Activated CD4-positive, CD25-positive, alpha-beta regulatory T cell treated with anti-CD3 and anti-CD28 coated beads, Interleukin-2, amount 50 U/mL, for 24 hours (primary cell): ENCODE data around the gene SMARCAD1.
A peak's percentile ranks its signal among the peaks of the same experiment; 100 is the strongest.

Experiments
- ATAC-seq, 2 donors: fragments of 150-1000 bp; cut with Tn5 transposase; one replicate each; pipeline ENCODE4 v1.10.0; 2021; ENCODE audit warnings: mild to moderate bottlenecking in 1 of 2, moderate library complexity in 1 of 2

The SMARCAD1 gene

DNA sequence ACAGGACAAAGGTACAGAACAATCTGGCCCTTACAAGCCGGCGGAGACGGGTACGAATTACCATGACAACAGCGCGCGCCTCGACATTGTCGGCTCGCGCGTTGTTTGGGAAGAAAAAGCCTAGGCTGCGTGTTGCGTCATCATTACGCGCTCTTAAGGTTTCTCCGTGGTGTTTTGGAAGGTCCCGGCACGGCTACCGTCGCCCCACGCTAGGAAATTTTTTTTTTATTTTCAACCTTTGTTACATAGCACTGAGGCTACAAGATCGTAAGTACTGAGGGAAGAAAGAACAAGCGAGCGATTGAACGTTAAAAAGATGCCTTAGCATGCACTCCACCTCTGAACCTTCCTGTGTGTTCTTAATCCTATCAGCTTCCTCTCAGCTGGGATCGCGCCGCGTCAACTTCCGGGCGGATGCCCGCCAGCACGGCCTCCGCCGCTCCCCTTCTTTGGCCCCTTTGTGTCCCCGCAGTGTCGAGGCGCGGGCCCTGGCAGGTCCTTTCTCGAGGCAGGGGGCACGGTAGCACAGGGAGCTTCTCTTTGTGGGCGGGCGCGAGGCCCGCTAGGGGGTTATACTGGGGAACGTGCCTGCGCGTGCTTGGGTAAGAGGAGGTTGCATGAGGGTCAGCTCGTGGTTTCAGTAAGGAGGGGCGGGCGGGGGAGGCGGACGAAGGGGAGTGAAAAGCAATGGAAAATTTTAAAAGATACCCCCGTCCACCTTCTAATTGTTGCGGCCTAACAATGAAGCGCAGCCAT lies at the start of gene SMARCAD1:
Gene SMARCAD1, plus strand, starts transcription at position 397 of the 756 bp plus-strand sequence. CDS start 530 bp downstream, outside the sequence.
- ATAC-seq = peak; percentile 92 to 94

- ATAC-seq = no peak
Measured at GRCh38 chr4:94158883-94159282, 48.8 kb upstream of the SMARCAD1 start.

- no peak for ATAC-seq
Measured at GRCh38 chr4:94159790-94160189, 47.9 kb upstream of the SMARCAD1 start.

DNA sequence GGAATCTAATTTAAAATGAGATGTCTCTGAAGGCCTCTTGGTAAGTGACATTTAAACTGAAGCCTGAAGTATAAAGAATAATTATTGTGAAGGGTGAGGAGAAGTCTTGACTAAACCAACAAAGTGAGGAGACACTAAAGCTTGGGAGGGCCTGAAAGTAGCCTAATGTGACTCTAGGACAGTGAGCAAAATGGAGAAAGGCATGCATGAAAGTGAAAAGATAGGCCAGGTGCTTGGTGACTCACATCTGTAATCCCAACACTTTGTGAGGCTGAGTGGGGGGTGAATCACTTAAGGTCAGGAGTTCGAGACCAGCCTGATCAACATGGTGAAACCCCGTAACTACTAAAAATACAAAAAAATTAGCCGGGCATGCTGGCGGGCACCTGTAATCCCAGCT lies 46.9 kb upstream of the SMARCAD1 start:
- peak in 1 of 2 donors; percentile 63 for ATAC-seq

- ATAC-seq = no peak
Measured at GRCh38 chr4:94165256-94165655, 42.4 kb upstream of the SMARCAD1 start.

DNA sequence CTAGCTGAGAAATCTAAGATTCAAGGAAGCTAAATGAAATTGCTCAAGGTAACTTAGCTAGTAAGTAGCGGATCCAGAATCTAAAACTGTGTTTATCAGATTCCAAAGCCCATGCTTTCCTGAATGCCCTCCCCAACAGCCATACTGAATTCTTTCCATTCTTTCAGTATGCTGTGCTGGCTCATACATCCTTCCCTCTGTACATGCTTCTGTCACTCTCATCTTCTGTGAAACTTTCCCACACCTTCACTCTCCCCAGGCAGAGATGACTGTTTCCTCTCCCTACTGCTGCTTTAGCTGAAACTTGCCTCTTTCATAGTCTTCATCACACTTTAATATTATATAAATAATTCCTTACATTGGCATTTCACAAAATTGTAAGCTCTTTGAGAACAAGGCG lies 39.3 kb upstream of the SMARCAD1 start:
- ATAC-seq = no peak

- ATAC-seq = no peak
Measured at GRCh38 chr4:94169803-94170372, 37.8 kb upstream of the SMARCAD1 start.

DNA sequence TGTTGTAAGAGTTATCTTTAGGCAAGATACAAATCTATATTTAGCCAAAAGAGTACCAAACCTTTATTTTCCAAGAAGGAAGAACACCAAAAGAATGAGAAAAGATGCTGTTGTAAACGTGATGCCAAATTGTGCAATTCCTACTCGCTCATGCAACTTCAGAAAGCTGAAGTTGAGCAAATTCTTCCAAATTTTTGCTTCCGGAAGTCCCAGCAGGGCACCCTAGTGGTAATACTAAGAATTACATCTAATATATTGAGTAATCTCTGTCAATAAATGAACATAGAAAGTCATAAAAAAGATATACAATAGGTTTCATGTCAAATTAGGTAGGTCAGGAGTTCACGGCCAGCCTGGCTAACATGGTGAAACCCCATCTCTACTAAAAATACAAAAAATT lies 36.0 kb upstream of the SMARCAD1 start:
- ATAC-seq = no peak

DNA sequence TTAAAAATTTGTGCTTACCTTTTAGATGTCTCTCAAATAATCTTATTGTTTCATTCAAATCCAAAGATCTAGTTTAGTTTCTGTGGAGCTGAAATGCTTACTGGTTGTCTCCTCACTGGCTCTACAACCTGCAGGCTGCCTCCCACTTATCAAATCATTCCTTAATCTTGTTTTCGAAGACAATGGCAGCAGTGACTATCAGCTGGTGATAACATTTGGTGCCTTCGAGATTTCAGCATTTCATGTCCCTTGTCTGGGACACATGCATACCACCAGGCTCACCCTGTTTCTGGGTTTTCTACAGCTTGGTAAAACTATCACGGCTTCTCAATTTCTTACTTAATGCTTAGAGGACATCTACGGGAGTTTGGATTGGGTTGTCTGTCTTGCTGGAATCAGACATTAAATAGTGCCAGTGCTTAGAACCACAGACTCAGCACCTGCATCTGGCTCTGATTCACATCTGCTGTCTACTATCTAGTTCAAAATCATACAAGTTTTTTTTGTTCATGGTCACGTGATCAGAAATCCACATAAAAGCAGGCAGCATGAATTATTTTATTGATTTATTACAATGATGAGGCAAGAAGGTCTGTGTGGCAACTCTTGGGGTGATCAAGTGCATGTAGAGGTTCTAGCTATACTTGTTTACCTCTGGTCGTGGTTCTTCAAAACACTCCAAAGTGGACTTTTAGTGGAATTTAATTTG lies 32.0 kb upstream of the SMARCAD1 start:
- ATAC-seq = no peak

- no peak for ATAC-seq
Measured at GRCh38 chr4:94177822-94178221, 29.8 kb upstream of the SMARCAD1 start.

GRCh38 chr4:94181815-94182214 lies 25.9 kb upstream of the SMARCAD1 start:
- no peak for ATAC-seq

GRCh38 chr4:94202769-94203168 lies 4.9 kb upstream of the SMARCAD1 start:
- no peak for ATAC-seq

GRCh38 chr4:94208266-94208665 lies 601 bp downstream of the SMARCAD1 start:
- ATAC-seq = no peak

DNA sequence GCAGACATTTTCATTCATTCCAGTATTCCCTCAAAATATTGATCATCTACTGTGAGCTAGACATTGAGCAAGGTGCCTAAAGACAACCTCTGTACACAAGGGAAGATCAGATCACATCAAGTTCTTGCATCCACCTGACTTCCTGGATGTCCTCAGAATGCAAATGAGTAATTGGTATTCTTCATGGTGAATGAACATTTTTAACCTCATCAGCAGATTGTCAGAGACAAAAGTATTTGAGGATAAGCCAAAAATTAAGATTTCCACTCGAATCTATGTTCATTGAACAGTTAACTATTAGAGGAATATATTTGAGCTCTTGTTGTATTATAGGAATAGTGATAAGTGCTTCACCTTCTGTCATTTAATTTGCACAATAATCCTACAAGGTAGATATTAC lies 1.3 kb downstream of the SMARCAD1 start:
- ATAC-seq = no peak

- no peak for ATAC-seq
Measured at GRCh38 chr4:94211861-94212260, 4.2 kb downstream of the SMARCAD1 start.

DNA sequence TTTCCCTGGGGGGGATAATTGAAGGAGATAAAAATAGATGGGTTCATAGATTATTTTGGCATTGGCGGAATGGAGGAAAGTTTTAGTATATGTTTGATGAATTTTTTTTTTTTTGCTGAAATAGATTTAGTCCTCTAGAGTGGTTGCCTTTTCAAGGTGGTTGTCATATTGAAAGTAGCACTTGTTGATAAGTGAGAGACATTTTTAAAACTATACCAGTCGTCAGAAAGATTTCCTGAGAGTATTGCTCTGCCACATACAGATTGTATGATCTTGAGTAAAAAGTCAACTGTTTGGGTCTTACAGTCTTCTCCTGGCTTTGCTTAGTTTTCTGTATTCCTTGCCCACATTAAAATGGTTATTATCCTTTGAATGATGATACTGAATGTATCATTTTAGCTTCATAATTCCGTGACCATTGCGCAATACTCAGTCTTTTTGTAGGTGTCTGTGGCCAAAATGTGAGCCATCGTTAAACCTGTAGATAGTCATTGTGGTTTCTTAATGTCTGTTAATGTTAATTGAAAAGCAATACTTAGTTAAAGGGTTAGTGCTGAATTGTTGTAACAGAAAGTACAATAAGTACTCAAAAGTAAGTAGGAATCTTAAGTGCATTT lies 7.1 kb downstream of the SMARCAD1 start:
- ATAC-seq = peak; percentile 57 to 68

DNA sequence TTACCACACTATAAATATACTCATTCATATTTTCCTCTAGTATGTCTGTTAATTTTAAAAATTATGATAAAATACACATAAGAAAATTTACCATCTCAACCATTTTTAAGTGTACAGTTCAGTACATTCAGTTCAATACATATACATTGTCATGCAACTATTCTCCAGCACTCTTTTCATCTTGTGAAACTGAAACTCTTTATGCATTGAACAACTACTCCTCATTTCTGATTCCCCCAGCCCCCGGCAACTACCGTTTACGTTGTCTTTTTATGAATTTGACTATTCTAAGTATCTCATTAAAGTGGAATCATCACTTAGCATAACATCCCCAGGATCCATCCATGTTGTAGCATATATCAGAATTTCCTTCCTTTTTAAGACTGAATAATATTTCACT lies 8.7 kb downstream of the SMARCAD1 start:
- ATAC-seq = peak; percentile 49

- ATAC-seq = no peak
Measured at GRCh38 chr4:94219402-94219801, 11.7 kb downstream of the SMARCAD1 start.

DNA sequence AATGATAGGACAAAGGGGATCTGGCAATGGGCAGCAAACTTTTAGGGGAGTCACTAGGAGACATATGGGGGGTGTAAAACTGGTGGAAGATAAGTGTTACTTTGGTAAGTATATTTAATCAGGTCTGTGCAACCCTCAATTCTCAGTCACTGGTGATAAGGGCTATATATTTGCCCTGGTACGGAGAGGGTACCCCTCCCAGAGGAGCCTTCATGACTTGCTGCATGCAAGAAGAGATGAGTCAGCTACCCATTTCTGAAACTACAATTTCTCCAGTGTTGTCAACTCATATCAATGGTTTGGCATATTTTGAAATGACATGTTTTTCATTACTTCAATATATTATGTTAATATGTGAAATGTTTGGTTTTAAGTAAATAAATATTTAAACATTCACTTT lies 14.3 kb downstream of the SMARCAD1 start:
- ATAC-seq = peak in 1 of 2 donors; percentile 17

- no peak for ATAC-seq
Measured at GRCh38 chr4:94225449-94225848, 17.8 kb downstream of the SMARCAD1 start.

- no peak for ATAC-seq
Measured at GRCh38 chr4:94226763-94227162, 19.1 kb downstream of the SMARCAD1 start.

DNA sequence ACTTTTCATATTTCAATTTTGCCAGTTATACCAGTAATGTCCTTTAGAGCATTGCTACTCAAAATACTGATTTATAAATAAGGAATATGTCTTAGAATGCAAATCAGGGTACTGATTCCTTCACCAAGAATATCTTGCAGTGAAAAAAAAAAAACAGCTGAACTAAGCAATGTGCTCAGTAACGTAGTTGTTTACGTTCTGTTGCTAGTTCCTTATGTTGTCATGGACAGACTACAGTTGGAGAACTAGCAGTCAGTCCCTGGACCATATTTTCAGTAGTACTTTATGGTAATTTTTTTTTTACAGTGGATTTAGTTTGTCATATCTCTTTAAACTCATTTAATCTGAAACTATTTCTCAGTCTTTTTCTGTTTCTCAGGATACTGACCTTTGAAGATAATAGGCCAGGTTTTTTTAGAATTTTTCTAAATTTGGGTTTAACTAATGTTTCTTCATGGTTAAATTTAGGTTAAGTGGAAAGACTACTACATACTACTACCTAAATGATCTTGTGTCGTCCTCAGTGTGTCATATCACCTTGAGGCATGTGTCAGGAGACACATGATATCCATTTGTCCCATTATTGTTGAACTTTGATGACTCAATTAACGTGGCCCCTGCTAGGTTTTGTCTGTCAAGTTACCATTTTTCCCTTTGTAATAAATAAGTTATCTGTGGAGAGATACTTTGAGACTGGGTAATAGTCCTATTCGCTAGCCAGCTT lies 21.0 kb downstream of the SMARCAD1 start:
- ATAC-seq = no peak

- ATAC-seq = no peak
Measured at GRCh38 chr4:94232519-94232918, 24.9 kb downstream of the SMARCAD1 start.
